ENCODE results near the gene PHACTR3. TPM values are rescaled to one million over a fixed set of nuclear protein-coding genes. Genes with fewer than 3 reads are reported as not detected.

The PHACTR3 gene
- total RNA-seq, 1 donor, result not detected

- no peak overlapping the region for H3K4me3 ChIP-seq (ENCODE audit: low read depth, low read length)
- DNase-seq (ENCODE audit: low read depth), result no peak
- no peak for TF ChIP-seq CTCF (IDR thresholded peaks at IDR 0.05; ENCODE audit: insufficient read depth, low read depth, low read length)
Measured at GRCh38 chr20:59754551-59754950, 150.2 kb downstream of the PHACTR3 start.

GRCh38 chr20:59756241-59756640 lies 151.9 kb downstream of the PHACTR3 start:
- TF ChIP-seq CTCF (IDR thresholded peaks at IDR 0.05; ENCODE audit: insufficient read depth, low read depth, low read length), result no peak
- no peak overlapping the region for H3K4me3 ChIP-seq (ENCODE audit: low read depth, low read length)
- DNase-seq (ENCODE audit: low read depth), result no peak

- TF ChIP-seq CTCF (IDR thresholded peaks at IDR 0.05; ENCODE audit: insufficient read depth, low read depth, low read length), result no peak
- H3K4me3 ChIP-seq (ENCODE audit: low read depth, low read length), result no peak overlapping the region
- DNase-seq (ENCODE audit: low read depth), result no peak
Measured at GRCh38 chr20:59764037-59764436, 159.7 kb downstream of the PHACTR3 start.

GRCh38 chr20:59765599-59766177 lies 161.3 kb downstream of the PHACTR3 start:
- no peak for DNase-seq (ENCODE audit: low read depth)
- no peak overlapping the region for H3K4me3 ChIP-seq (ENCODE audit: low read depth, low read length)
- no peak for TF ChIP-seq CTCF (IDR thresholded peaks at IDR 0.05; ENCODE audit: insufficient read depth, low read depth, low read length)

GRCh38 chr20:59767656-59768055 lies 163.3 kb downstream of the PHACTR3 start:
- H3K4me3 ChIP-seq (ENCODE audit: low read depth, low read length), result no peak overlapping the region
- no peak for TF ChIP-seq CTCF (IDR thresholded peaks at IDR 0.05; ENCODE audit: insufficient read depth, low read depth, low read length)
- no peak for DNase-seq (ENCODE audit: low read depth)

- no peak overlapping the region for H3K4me3 ChIP-seq (ENCODE audit: low read depth, low read length)
- TF ChIP-seq CTCF (IDR thresholded peaks at IDR 0.05; ENCODE audit: insufficient read depth, low read depth, low read length), result peak; percentile 44
- DNase-seq (ENCODE audit: low read depth), result no peak
Measured at GRCh38 chr20:59770270-59770669, 165.9 kb downstream of the PHACTR3 start.

GRCh38 chr20:59770851-59771250 lies 166.5 kb downstream of the PHACTR3 start:
- DNase-seq (ENCODE audit: low read depth), result no peak
- TF ChIP-seq CTCF (IDR thresholded peaks at IDR 0.05; ENCODE audit: insufficient read depth, low read depth, low read length), result no peak
- H3K4me3 ChIP-seq (ENCODE audit: low read depth, low read length), result no peak overlapping the region

All from fibroblast of villous mesenchyme (primary cell).